RWPE2 (cell line): Measurements from ENCODE around the gene CACNA1S.
A peak's percentile ranks its signal among the peaks of the same experiment; 100 is the strongest.

Experiments used
- ATAC-seq: fragments of 200-7000 bp; cut with Tn5 transposase; 3 replicates; pipeline ENCODE4 v1.9.1; 2021; ENCODE audit warnings: low read depth
- DNase-seq: peaks from one replicate; pipeline ENCODE4 v3.0.0-alpha.2; 2020; ENCODE audit warnings: low spot score
- H3K27ac ChIP-seq: fragments of 450-650 bp; 2 replicates; pipeline ENCODE4 v1.5.1; 2017; ENCODE audit warnings: mild to moderate bottlenecking; ENCODE audit not compliant: poor library complexity, severe bottlenecking
- H3K27me3 ChIP-seq: fragments of 250-450 bp; sonication (Bioruptor Pico); 2 replicates; pipeline ENCODE4 v1.5.1; 2021; ENCODE audit warnings: mild to moderate bottlenecking, moderate library complexity; ENCODE audit not compliant: insufficient read depth, poor library complexity, severe bottlenecking
- H3K36me3 ChIP-seq: fragments of 250-450 bp; sonication (Bioruptor Pico); 2 replicates; pipeline ENCODE4 v1.5.1; 2020; ENCODE audit warnings: low read depth, mild to moderate bottlenecking, moderate library complexity
- H3K4me1 ChIP-seq: fragments of 250-450 bp; sonication (Bioruptor Pico); 2 replicates; pipeline ENCODE4 v1.5.1; 2021; ENCODE audit warnings: mild to moderate bottlenecking, moderate library complexity; ENCODE audit not compliant: insufficient read depth, poor library complexity, severe bottlenecking
- H3K4me3 ChIP-seq: fragments of 250-450 bp; sonication (Bioruptor Pico); 2 replicates; pipeline ENCODE4 v1.5.1; 2021; ENCODE audit warnings: mild to moderate bottlenecking, moderate library complexity; ENCODE audit not compliant: severe bottlenecking
- H3K9me3 ChIP-seq: fragments of 250-450 bp; sonication (Bioruptor Pico); 2 replicates; pipeline ENCODE4 v1.5.1; 2021; ENCODE audit warnings: mild to moderate bottlenecking, moderate library complexity; ENCODE audit not compliant: severe bottlenecking
- CTCF ChIP-seq: fragments of 450-650 bp; IDR thresholded peaks from one replicate; pipeline ENCODE4 v1.5.1; 2017; ENCODE audit warnings: mild to moderate bottlenecking, moderate library complexity; ENCODE audit not compliant: poor library complexity, severe bottlenecking

Gene CACNA1S

GRCh38 chr1:201092738-201093137 lies 19.5 kb downstream of the CACNA1S start:
- Histone ChIP-seq H3K36me3 (no peaks in the 10 kb centered on the region), H3K9me3 (no peaks in the 10 kb centered on the region), H3K27me3 (no peaks in the 10 kb centered on the region), H3K4me1 (no peaks in the 10 kb centered on the region), H3K4me3 (no peak overlapping the region), H3K27ac (no peak overlapping the region)
- no peak for TF ChIP-seq CTCF
- no peak for DNase-seq
- ATAC-seq = no peak

GRCh38 chr1:201091256-201091655 lies 21.0 kb downstream of the CACNA1S start:
- no peak for ATAC-seq
- H3K27me3 ChIP-seq = no peaks in the 10 kb centered on the region
- TF ChIP-seq CTCF = no peak

GRCh38 chr1:201090541-201090940 lies 21.7 kb downstream of the CACNA1S start:
- DNase-seq (no peak), ATAC-seq (no peak)
- no peak for TF ChIP-seq CTCF
- Histone ChIP-seq H3K27ac (no peak overlapping the region), H3K9me3 (no peaks in the 10 kb centered on the region), H3K27me3 (no peaks in the 10 kb centered on the region), H3K36me3 (no peaks in the 10 kb centered on the region), H3K4me3 (no peak overlapping the region), H3K4me1 (no peaks in the 10 kb centered on the region)

More at GRCh38 chr1:201091256-201091655, 21.0 kb downstream of the CACNA1S start:
- H3K9me3 ChIP-seq = no peaks in the 10 kb centered on the region
- DNase-seq = no peak
- no peaks in the 10 kb centered on the region for H3K4me1 ChIP-seq
- no peak overlapping the region for H3K27ac ChIP-seq
- H3K36me3 ChIP-seq = no peaks in the 10 kb centered on the region
- H3K4me3 ChIP-seq = no peak overlapping the region

GRCh38 chr1:201089596-201089995 lies 22.6 kb downstream of the CACNA1S start:
- Histone ChIP-seq H3K9me3 (no peaks in the 10 kb centered on the region), H3K4me3 (no peak overlapping the region), H3K4me1 (no peaks in the 10 kb centered on the region), H3K36me3 (no peaks in the 10 kb centered on the region), H3K27me3 (no peaks in the 10 kb centered on the region), H3K27ac (no peak overlapping the region)
- no peak for TF ChIP-seq CTCF
- ATAC-seq (no peak), DNase-seq (no peak)

- ATAC-seq = peak; percentile 58
- no peaks in the 10 kb centered on the region for H3K4me1 ChIP-seq
- no peak overlapping the region for H3K4me3 ChIP-seq
- no peaks in the 10 kb centered on the region for H3K27me3 ChIP-seq
- no peaks in the 10 kb centered on the region for H3K9me3 ChIP-seq
- no peak for DNase-seq
- no peak for TF ChIP-seq CTCF
- no peaks in the 10 kb centered on the region for H3K36me3 ChIP-seq
- H3K27ac ChIP-seq = no peak overlapping the region
Observed at GRCh38 chr1:201088901-201089525, 23.2 kb downstream of the CACNA1S start.
